ENCODE measurements around the gene POLD1.

Gene POLD1

GRCh38 chr19:50458396-50459066, 74.4 kb downstream of the POLD1 start:
- Histone ChIP-seq H3K9ac (ENCODE audit: low read depth, low read length) (no peak overlapping the region), H3K9me3 (ENCODE audit: insufficient read depth, low read depth, low read length) (peaks cover 21% of the 10 kb centered on the region; the same call in 1 of the 2 replicates), H3K27me3 (ENCODE audit: insufficient read depth, low read length) (no peaks in the 10 kb centered on the region), H3K4me3 (ENCODE audit: low read length) (no peak overlapping the region), H3K4me1 (ENCODE audit: insufficient read depth, low read length) (no peaks in the 10 kb centered on the region), H3K36me3 (ENCODE audit: insufficient read depth, low read depth, low read length) (no peaks in the 10 kb centered on the region), H3K27ac (ENCODE audit: low read length) (no peak overlapping the region)

- no peak overlapping the region for H3K4me3 ChIP-seq (ENCODE audit: low read length)
- peaks cover 19% of the 10 kb centered on the region; the same call in 1 of the 2 replicates for H3K9me3 ChIP-seq (ENCODE audit: insufficient read depth, low read depth, low read length)
- no peaks in the 10 kb centered on the region for H3K4me1 ChIP-seq (ENCODE audit: insufficient read depth, low read length)
- H3K9ac ChIP-seq (ENCODE audit: low read depth, low read length) = no peak overlapping the region
- H3K27ac ChIP-seq (ENCODE audit: low read length) = no peak overlapping the region
- H3K36me3 ChIP-seq (ENCODE audit: insufficient read depth, low read depth, low read length) = no peaks in the 10 kb centered on the region
- H3K27me3 ChIP-seq (ENCODE audit: insufficient read depth, low read length) = no peaks in the 10 kb centered on the region
These were observed 74.9 kb downstream of the POLD1 start for GRCh38 chr19:50459067-50459456.

- Histone ChIP-seq H3K4me3 (ENCODE audit: low read length) (no peak overlapping the region), H3K4me1 (ENCODE audit: insufficient read depth, low read length) (no peaks in the 10 kb centered on the region), H3K9ac (ENCODE audit: low read depth, low read length) (no peak overlapping the region), H3K36me3 (ENCODE audit: insufficient read depth, low read depth, low read length) (no peaks in the 10 kb centered on the region), H3K27ac (ENCODE audit: low read length) (no peak overlapping the region), H3K9me3 (ENCODE audit: insufficient read depth, low read depth, low read length) (peaks cover 24% of the 10 kb centered on the region; the same call in 1 of the 2 replicates), H3K27me3 (ENCODE audit: insufficient read depth, low read length) (no peaks in the 10 kb centered on the region)
These were observed 75.5 kb downstream of the POLD1 start for GRCh38 chr19:50459638-50460037.

DNA sequence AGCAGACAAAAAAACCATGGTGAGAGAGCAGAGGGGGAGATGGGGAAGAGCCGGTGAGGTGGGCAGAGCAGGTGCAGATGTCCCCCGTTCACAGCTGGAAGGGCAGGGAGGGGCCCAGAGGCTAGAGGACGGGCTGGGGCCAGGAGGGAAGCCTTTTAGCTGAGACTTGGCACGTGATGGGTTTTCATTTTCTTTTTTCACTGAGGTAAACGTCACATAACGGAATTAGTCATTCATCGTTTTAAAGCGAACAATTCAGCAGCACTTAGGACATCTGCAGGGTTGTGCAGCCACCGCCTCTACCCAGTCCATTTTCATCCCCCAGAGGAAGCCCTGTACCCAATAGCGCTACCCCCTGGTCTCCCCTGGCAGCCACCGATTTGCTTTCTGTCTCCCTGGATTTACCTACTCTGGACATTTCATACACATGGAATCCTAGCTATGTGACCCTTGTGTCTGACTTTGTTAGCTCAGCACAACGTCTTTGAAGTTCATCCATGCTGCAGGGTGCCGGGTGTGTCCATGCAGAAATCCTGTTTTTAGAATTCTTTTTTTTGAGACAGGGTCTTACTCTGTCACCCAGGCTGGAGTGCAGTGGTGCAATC, 76.1 kb downstream of the POLD1 start:
- H3K27ac ChIP-seq (ENCODE audit: low read length) = no peak overlapping the region
- H3K4me3 ChIP-seq (ENCODE audit: low read length) = no peak overlapping the region
- H3K9me3 ChIP-seq (ENCODE audit: insufficient read depth, low read depth, low read length) = peaks cover 24% of the 10 kb centered on the region
- H3K27me3 ChIP-seq (ENCODE audit: insufficient read depth, low read length) = no peaks in the 10 kb centered on the region
- no peaks in the 10 kb centered on the region for H3K4me1 ChIP-seq (ENCODE audit: insufficient read depth, low read length)
- no peaks in the 10 kb centered on the region for H3K36me3 ChIP-seq (ENCODE audit: insufficient read depth, low read depth, low read length)
- H3K9ac ChIP-seq (ENCODE audit: low read depth, low read length) = no peak overlapping the region

GRCh38 chr19:50461066-50461875, 77.1 kb downstream of the POLD1 start:
- Histone ChIP-seq H3K9ac (ENCODE audit: low read depth, low read length) (no peak overlapping the region), H3K27me3 (ENCODE audit: insufficient read depth, low read length) (no peaks in the 10 kb centered on the region), H3K36me3 (ENCODE audit: insufficient read depth, low read depth, low read length) (no peaks in the 10 kb centered on the region), H3K4me1 (ENCODE audit: insufficient read depth, low read length) (no peaks in the 10 kb centered on the region), H3K9me3 (ENCODE audit: insufficient read depth, low read depth, low read length) (peaks cover 14% of the 10 kb centered on the region), H3K27ac (ENCODE audit: low read length) (no peak overlapping the region), H3K4me3 (ENCODE audit: low read length) (no peak overlapping the region)

DNA sequence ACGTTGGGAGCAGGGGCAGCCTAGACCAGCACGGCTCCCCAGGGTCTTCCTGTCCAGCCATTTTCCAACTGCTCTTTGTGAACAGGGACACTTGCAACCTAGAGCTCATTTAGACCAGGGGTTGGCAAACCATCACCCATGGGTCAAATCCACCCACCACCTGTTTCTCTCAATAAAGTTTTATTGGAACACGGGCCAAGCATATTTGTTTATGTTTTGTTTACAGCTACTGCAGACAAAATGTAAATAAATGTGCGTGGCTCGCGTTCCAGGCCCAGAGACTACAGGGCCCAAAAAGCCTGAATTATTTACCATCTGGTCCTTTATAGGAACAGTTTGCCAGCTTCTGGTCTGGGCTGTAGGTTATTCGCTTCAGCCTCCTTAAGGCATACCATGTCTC, 78.8 kb downstream of the POLD1 start:
- H3K4me3 ChIP-seq (ENCODE audit: low read length) = no peak overlapping the region
- H3K4me1 ChIP-seq (ENCODE audit: insufficient read depth, low read length) = no peaks in the 10 kb centered on the region
- no peak overlapping the region for H3K9ac ChIP-seq (ENCODE audit: low read depth, low read length)
- no peak overlapping the region for H3K27ac ChIP-seq (ENCODE audit: low read length)
- H3K36me3 ChIP-seq (ENCODE audit: insufficient read depth, low read depth, low read length) = no peaks in the 10 kb centered on the region
- peaks cover 13% of the 10 kb centered on the region for H3K9me3 ChIP-seq (ENCODE audit: insufficient read depth, low read depth, low read length)
- H3K27me3 ChIP-seq (ENCODE audit: insufficient read depth, low read length) = no peaks in the 10 kb centered on the region

GRCh38 chr19:50464348-50464747, 80.2 kb downstream of the POLD1 start:
- no peak overlapping the region for H3K4me3 ChIP-seq (ENCODE audit: low read length)
- H3K4me1 ChIP-seq (ENCODE audit: insufficient read depth, low read length) = no peaks in the 10 kb centered on the region
- H3K27me3 ChIP-seq (ENCODE audit: insufficient read depth, low read length) = no peaks in the 10 kb centered on the region
- H3K9me3 ChIP-seq (ENCODE audit: insufficient read depth, low read depth, low read length) = peaks cover 15% of the 10 kb centered on the region
- no peaks in the 10 kb centered on the region for H3K36me3 ChIP-seq (ENCODE audit: insufficient read depth, low read depth, low read length)
- H3K27ac ChIP-seq (ENCODE audit: low read length) = no peak overlapping the region
- no peak overlapping the region for H3K9ac ChIP-seq (ENCODE audit: low read depth, low read length)

- Histone ChIP-seq H3K9ac (ENCODE audit: low read depth, low read length) (no peak overlapping the region), H3K4me3 (ENCODE audit: low read length) (no peak overlapping the region), H3K27me3 (ENCODE audit: insufficient read depth, low read length) (no peaks in the 10 kb centered on the region), H3K27ac (ENCODE audit: low read length) (no peak overlapping the region), H3K4me1 (ENCODE audit: insufficient read depth, low read length) (no peaks in the 10 kb centered on the region), H3K36me3 (ENCODE audit: insufficient read depth, low read depth, low read length) (no peaks in the 10 kb centered on the region), H3K9me3 (ENCODE audit: insufficient read depth, low read depth, low read length) (peaks cover 21% of the 10 kb centered on the region)
These were observed 80.9 kb downstream of the POLD1 start for GRCh38 chr19:50465000-50465399.

DNA sequence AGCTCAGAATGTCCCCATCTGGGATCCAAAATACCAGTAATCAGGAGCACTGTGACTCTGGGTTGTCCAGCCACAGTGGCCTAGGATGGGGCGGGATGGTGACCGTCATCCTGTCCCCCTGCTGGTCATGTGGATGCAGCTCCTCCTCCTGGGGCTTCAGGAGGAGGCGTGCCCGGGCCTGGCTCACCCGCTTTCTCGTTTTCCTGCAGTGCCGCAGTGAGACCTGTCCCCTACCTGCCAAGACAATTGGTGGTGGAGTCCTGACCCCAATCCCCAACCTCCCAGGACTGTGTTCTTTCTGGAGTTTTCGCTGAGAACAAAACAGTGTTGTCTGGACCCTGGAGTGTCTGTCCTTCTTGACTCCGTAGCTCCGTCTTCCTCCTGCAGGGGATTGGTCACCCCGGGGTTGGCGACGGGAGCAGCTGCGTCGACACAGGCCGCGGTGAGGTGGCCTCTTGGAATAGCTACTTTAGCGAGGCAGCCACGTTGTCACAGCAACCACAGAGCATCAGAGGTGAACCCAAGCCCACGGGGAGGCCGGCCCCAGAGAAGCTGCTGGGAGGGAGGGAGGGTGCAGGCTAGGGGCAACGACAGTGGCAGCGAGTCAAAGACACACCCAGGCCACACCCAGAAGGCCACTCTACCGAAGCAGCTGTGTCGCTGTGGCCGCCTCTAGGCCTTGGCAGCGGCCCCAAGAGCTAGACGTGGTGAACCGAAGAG, 82.0 kb downstream of the POLD1 start:
- Histone ChIP-seq H3K4me3 (ENCODE audit: low read length) (no peak overlapping the region), H3K9ac (ENCODE audit: low read depth, low read length) (no peak overlapping the region), H3K36me3 (ENCODE audit: insufficient read depth, low read depth, low read length) (no peaks in the 10 kb centered on the region), H3K4me1 (ENCODE audit: insufficient read depth, low read length) (no peaks in the 10 kb centered on the region), H3K9me3 (ENCODE audit: insufficient read depth, low read depth, low read length) (peaks cover 22% of the 10 kb centered on the region), H3K27ac (ENCODE audit: low read length) (no peak overlapping the region), H3K27me3 (ENCODE audit: insufficient read depth, low read length) (no peaks in the 10 kb centered on the region)

- H3K27me3 ChIP-seq (ENCODE audit: insufficient read depth, low read length) = no peaks in the 10 kb centered on the region
- no peaks in the 10 kb centered on the region for H3K4me1 ChIP-seq (ENCODE audit: insufficient read depth, low read length)
- H3K9ac ChIP-seq (ENCODE audit: low read depth, low read length) = no peak overlapping the region
- no peaks in the 10 kb centered on the region for H3K36me3 ChIP-seq (ENCODE audit: insufficient read depth, low read depth, low read length)
- no peak overlapping the region for H3K4me3 ChIP-seq (ENCODE audit: low read length)
- no peak overlapping the region for H3K27ac ChIP-seq (ENCODE audit: low read length)
- H3K9me3 ChIP-seq (ENCODE audit: insufficient read depth, low read depth, low read length) = peaks cover 27% of the 10 kb centered on the region
These were observed 82.5 kb downstream of the POLD1 start for GRCh38 chr19:50466706-50467039.

DNA sequence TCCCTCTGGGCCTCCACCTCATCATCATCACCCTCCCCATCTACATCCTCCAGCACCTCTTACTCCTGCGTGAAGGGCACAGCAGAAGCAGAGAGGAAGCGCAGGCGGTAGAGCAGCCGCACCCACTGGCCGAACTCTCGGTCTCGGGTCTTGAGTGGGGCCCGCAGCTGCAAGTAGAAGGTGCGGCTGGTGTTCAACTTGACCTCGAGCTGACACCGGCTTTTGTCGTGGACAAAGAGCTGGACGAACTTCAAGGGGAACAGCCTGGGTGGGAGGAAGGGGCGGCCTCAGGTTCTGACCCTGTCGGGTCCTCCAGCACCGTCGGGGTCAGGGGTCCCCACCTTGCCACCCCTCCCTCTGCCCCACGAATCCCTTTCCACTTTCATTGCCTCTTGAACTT, 83.4 kb downstream of the POLD1 start:
- Histone ChIP-seq H3K4me1 (ENCODE audit: insufficient read depth, low read length) (no peaks in the 10 kb centered on the region), H3K4me3 (ENCODE audit: low read length) (no peak overlapping the region), H3K36me3 (ENCODE audit: insufficient read depth, low read depth, low read length) (no peaks in the 10 kb centered on the region), H3K9ac (ENCODE audit: low read depth, low read length) (no peak overlapping the region), H3K27ac (ENCODE audit: low read length) (no peak overlapping the region), H3K9me3 (ENCODE audit: insufficient read depth, low read depth, low read length) (peaks cover 34% of the 10 kb centered on the region), H3K27me3 (ENCODE audit: insufficient read depth, low read length) (no peaks in the 10 kb centered on the region)

All from iPS-20b (cell line).